Fibroblast of pulmonary artery (primary cell): ENCODE results near the gene TTLL10.

ENCODE experiments used
- DNase-seq: peaks from one replicate; pipeline ENCODE4 v3.0.0-alpha.2; 2010; ENCODE audit warnings: low read depth
- H3K4me3 ChIP-seq: replicated peaks from 2 replicates; pipeline ENCODE4 v1.5.1; 2011; ENCODE audit warnings: low read depth, mild to moderate bottlenecking, control low read depth, low read length, moderate library complexity
- TF ChIP-seq, protein P1 (sequence below): IDR thresholded peaks from 2 replicates; pipeline ENCODE4 v1.5.1; 2011; ENCODE audit warnings: mild to moderate bottlenecking, control low read depth, low read length, inconsistent platforms; ENCODE audit errors: missing control alignments

The TTLL10 gene

DNA sequence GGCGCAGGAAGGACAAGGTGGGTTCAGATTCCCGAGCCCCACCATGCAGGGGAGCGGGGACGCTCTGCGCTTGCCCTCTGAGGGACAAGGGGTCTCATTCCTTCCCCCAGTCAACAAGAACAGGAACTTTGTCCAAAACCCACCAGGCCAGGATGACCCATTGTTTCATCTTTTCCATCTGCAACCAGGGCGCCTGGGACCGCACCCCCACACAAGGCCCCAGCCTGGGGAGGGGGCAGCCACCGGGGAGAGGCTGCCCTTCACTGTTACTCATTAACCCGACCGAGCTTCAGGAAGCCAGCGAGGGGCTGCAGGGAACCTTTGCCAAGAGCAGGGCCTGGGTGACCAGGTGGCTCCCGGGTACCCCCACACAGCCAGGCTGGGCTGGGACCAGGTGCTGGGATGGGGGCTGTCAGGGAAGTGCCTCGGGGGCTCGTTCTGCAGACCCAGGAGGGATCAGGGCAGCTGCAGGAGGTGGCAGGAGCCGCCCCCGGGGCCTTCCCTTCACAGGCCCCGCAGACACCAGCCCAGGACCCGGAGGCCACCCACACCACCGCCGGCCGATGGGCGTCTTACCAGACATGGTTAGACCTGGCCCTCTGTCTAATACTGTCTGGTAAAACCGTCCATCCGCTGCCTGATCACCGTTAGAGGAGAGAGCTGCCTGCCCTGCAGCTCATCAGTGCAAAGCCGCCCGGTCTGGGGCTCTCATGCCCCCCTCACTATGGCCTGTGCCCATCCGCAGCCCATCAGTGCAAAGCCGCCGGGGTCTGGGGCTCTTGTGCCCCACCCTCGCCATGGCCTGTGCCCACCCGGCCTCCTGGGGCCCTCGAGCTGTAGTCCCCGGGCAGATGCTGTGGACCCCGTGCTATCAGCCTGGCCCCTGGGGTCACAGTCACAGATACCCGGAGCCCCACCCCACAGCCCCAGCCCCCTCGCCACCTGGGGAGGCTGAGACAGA lies 4.9 kb upstream of the TTLL10 start:
- TF ChIP-seq, protein P1, sequence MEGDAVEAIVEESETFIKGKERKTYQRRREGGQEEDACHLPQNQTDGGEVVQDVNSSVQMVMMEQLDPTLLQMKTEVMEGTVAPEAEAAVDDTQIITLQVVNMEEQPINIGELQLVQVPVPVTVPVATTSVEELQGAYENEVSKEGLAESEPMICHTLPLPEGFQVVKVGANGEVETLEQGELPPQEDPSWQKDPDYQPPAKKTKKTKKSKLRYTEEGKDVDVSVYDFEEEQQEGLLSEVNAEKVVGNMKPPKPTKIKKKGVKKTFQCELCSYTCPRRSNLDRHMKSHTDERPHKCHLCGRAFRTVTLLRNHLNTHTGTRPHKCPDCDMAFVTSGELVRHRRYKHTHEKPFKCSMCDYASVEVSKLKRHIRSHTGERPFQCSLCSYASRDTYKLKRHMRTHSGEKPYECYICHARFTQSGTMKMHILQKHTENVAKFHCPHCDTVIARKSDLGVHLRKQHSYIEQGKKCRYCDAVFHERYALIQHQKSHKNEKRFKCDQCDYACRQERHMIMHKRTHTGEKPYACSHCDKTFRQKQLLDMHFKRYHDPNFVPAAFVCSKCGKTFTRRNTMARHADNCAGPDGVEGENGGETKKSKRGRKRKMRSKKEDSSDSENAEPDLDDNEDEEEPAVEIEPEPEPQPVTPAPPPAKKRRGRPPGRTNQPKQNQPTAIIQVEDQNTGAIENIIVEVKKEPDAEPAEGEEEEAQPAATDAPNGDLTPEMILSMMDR, result no peak
- no peak overlapping the region for H3K4me3 ChIP-seq
- no peak for DNase-seq

DNA sequence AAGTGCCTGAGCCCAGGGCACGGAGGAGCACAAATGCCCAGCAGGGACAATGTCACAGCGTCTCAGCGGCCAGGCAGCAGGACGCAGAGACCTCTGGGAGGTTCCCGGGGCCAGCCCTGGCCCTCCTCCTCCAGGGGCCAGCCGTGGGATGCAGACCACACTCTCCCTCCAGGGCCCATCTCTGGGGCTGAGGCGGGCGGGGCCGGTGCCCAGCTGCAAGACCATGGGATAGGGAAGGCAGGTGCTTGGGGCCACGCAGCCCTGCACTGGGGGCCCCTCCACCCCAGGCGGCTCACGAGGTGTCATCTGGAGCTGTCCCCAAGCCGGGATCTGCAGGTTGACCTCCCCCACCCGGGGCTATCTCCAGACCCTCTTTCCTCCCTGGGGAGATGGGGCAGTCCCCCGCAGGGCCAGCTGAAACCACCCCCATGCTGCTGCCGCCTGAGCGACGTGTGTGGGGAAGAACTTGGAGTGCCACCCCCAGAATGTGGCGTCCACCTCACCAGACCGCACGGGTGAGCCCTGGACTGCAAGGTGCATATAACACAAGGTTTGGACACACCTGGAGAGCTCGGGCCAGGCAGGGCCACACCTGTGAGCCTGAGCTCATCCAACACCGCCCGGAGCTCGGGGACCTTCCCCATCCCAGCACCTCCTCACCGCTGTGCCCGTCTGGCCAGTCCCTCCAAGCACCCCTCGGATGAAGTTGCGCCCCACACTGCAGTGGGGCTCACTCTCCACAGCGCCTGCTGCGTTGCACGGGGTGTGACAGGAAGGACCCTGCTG lies 4.1 kb upstream of the TTLL10 start:
- DNase-seq, result no peak
- TF ChIP-seq, protein P1, result no peak
- no peak overlapping the region for H3K4me3 ChIP-seq

DNA sequence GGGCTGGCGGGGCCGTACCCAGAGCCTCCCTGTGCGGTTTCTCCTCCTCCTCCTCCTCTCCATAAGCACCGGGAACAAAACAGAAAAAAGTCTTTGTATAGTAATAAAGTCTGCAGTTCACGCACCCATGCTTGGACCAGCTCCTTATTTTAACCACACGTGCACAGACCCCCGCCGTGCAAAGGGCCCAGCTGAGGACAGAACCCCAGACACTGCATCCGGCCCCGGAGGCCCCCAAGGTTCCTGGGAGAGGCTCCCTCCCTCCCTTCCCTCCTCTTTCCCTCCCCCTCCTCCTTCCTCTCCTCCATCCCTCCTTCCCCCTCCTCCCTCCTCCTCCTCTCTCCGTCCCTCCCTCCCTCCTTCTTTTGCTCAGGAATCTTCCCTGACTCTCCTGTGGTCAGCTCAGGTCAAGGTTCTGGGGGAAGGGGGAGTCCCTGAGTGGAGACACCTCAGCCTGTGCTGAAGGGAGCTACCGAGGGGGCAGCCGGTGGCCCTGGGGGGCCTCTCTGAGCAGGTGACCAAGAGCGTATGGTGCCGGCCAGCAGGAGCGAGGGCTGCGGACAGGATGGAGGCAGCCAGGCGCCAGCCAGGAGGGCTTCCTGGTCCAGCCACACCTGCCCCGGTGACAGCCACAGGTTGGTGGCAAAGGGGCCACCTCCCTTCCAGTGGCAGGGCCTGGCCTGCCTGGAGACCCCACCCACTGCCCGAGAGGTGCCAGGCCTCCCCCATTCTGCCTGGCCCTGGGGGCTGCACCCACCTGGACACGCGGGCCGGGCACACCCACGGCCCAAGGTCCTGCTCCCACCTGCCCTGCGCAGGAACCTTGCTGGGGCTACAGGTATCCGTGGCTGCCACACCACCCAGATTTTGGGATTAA lies 3.2 kb upstream of the TTLL10 start:
- DNase-seq, result no peak
- TF ChIP-seq, protein P1, result no peak
- no peak overlapping the region for H3K4me3 ChIP-seq

DNA sequence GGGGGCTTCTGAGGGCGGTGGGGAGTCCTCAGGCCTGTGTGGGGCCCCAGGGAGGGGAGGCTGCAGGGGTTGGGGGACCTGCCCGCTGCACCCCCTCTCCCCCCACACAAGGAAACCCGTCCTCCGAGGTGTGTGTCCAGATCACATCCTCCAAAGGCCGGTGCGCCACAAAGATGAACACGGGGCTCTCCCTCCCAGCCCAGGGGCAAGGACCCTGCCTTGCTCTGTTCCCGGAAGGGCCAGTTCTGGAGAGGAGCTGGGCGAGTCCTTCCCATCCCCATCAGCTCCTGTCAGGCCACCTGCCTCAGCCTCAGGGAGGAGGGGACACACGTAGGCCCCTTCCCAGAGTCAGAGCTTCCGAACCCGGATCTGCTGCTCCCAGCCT lies 2.5 kb upstream of the TTLL10 start:
- TF ChIP-seq, protein P1, result no peak
- H3K4me3 ChIP-seq, result no peak overlapping the region
- no peak for DNase-seq

DNA sequence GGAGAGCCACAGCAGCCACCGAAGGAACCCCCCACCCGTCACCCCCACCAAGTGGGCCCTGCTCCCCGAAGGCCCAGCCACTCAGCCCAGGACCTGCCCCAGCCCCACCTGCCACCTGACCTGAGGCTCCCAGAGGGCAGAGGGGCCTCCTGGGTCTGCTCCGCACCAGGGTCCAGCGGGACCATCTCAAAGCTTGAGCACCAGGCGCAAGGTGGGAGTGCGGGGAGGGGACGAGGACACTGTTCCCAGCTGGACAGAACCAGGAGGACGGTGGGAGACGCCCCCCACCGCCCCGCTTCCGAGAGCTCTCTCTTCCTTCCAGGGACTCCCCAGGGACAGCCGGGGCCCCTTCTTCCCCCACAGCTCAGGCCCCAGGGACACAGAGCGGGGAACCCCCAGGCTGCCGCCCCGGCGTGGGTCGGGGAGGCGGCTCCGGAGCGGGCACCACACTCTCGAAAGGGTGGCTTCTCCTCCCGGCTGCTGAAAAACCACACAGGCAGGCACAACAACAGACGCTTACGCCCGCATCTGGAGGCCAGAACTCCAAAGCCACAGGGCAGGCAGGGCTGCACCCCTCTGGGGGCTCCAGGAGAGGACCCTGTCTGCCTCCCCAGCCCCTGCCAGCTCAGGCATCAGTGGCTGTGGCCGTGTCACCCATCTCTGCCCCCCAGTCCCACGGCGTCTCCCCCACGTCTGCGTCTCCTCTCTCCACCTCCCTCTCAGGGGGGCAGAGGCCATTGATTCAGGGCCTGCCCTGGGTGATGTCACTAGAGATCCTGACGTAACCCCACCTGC lies 1.9 kb upstream of the TTLL10 start:
- no peak for DNase-seq
- TF ChIP-seq, protein P1, result no peak
- H3K4me3 ChIP-seq, result no peak overlapping the region
